Measurements from ENCODE around the gene GRID1.

DNA sequence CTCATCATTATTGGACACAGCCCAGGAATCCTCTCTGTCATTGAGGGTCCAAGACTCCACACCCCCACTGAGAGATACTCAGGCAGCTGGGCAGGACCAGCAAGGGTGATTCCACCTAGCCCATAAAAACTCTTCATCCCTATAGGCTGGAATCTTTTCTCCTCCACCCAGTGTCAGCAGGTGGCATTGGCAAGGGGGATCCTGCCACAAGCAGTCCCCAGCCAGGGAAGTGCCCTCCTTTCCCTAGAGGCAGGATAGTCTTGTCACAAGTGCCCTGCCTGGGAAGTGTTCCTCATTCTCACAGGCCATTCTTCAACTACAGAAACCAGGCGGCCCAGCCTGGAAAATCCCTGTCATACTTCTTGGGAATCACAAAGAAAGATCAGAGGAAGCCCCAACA lies 533.6 kb downstream of the GRID1 start:
- TF ChIP-seq, protein P1, sequence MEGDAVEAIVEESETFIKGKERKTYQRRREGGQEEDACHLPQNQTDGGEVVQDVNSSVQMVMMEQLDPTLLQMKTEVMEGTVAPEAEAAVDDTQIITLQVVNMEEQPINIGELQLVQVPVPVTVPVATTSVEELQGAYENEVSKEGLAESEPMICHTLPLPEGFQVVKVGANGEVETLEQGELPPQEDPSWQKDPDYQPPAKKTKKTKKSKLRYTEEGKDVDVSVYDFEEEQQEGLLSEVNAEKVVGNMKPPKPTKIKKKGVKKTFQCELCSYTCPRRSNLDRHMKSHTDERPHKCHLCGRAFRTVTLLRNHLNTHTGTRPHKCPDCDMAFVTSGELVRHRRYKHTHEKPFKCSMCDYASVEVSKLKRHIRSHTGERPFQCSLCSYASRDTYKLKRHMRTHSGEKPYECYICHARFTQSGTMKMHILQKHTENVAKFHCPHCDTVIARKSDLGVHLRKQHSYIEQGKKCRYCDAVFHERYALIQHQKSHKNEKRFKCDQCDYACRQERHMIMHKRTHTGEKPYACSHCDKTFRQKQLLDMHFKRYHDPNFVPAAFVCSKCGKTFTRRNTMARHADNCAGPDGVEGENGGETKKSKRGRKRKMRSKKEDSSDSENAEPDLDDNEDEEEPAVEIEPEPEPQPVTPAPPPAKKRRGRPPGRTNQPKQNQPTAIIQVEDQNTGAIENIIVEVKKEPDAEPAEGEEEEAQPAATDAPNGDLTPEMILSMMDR (IDR thresholded peaks at IDR 0.05; ENCODE audit: low read length) = no peak
- no peak for TF ChIP-seq EZH2 (IDR thresholded peaks at IDR 0.05; ENCODE audit: borderline replicate concordance, low read length)
